T-cell (primary cell): ENCODE results near the gene PPARA. TPM values are rescaled to one million over a fixed set of nuclear protein-coding genes. Genes with fewer than 3 reads are reported as not detected.

ENCODE experiments used
- ATAC-seq, 4 experiments: fragments of 200-7000 bp in 3 of 4; fragments of 150-1000 bp in 1 of 4; cut with Tn5 transposase; replicated peaks in 1 of 4; 1 replicate in 3 of 4; 2 replicates in 1 of 4; pipeline ENCODE4 v1.10.0; 2021; ENCODE audit warnings: moderate library complexity in 3 of 4, mild to moderate bottlenecking in 2 of 4, moderate number of reproducible peaks in 1 of 4
- CTCF ChIA-PET, 2 donors: fragments of 300-600 bp; sonication (Branson Sonifier 250); formaldehyde crosslinking; loops; one replicate each; lab custom pipeline; 2022; ENCODE audit warnings: antibody characterized with exemption in 2 of 2; lab: Charles Lee
- POLR2A ChIA-PET, 2 donors: fragments of 300-600 bp; sonication (Branson Sonifier 250); formaldehyde crosslinking; loops; one replicate each; lab custom pipeline; 2022; ENCODE audit warnings: antibody characterized with exemption in 2 of 2; lab: Charles Lee
- DNase-seq, 35 experiments: peaks; one replicate each; pipeline versions ENCODE4 v3.0.0 to v3.0.0-alpha.2; 2013 to 2023
- H3K27ac ChIP-seq: one replicate; pipeline ENCODE4 v1.5.1; 2013; ENCODE audit warnings: low read length
- H3K27me3 ChIP-seq, 2 experiments: replicated peaks in 1 of 2; 1 replicate in 1 of 2; 2 replicates in 1 of 2; pipeline versions ENCODE4 v1.6.1 to v1.7.0; 2013; ENCODE audit warnings: low read length in 1 of 2, mixed read lengths in 1 of 2; ENCODE audit not compliant: control insufficient read depth in 2 of 2, insufficient read depth in 2 of 2; ENCODE audit errors: extremely low read depth in 1 of 2
- H3K36me3 ChIP-seq, 2 donors: 1 replicate in 1 of 2; 2 replicates in 1 of 2; pipeline versions ENCODE4 v1.6.1 to v1.7.0; 2013; ENCODE audit warnings: low read length in 1 of 2; ENCODE audit not compliant: control insufficient read depth in 2 of 2, insufficient read depth in 1 of 2; ENCODE audit errors: extremely low read depth in 1 of 2
- H3K4me1 ChIP-seq, 2 experiments: 1 replicate in 1 of 2; 2 replicates in 1 of 2; pipeline versions ENCODE4 v1.6.1 to v1.7.0; 2013; ENCODE audit warnings: low read length in 2 of 2, mixed read lengths in 1 of 2; ENCODE audit not compliant: insufficient read depth in 2 of 2, control insufficient read depth in 1 of 2; ENCODE audit errors: extremely low read depth in 1 of 2
- H3K4me3 ChIP-seq, 2 donors: 1 replicate in 1 of 2; 2 replicates in 1 of 2; pipeline versions ENCODE4 v1.5.1 to v1.7.0; 2013; ENCODE audit warnings: mild to moderate bottlenecking in 2 of 2, low read length in 1 of 2, moderate library complexity in 1 of 2; ENCODE audit not compliant: control insufficient read depth in 1 of 2; ENCODE audit errors: extremely low read depth in 1 of 2
- H3K9me3 ChIP-seq: 2 replicates; pipeline ENCODE4 v1.7.0; 2013
- H3K27ac Mint-ChIP-seq, 2 donors: one replicate each; pipeline ENCODE4 v1.8.0; 2020 to 2021; ENCODE audit warnings: mild to moderate bottlenecking in 2 of 2, mixed read lengths in 2 of 2
- H3K27me3 Mint-ChIP-seq, 2 donors: one replicate each; pipeline ENCODE4 v1.8.0; 2021 to 2022; ENCODE audit warnings: mixed read lengths in 2 of 2
- H3K36me3 Mint-ChIP-seq: one replicate; pipeline ENCODE4 v1.8.0; 2021; ENCODE audit warnings: mixed read lengths
- H3K4me1 Mint-ChIP-seq, 3 donors: one replicate each; pipeline ENCODE4 v1.8.0; 2020 to 2022; ENCODE audit warnings: mixed read lengths in 3 of 3, mild to moderate bottlenecking in 1 of 3
- H3K4me3 Mint-ChIP-seq, 3 donors: one replicate each; pipeline ENCODE4 v1.8.0; 2020 to 2022; ENCODE audit warnings: mild to moderate bottlenecking in 3 of 3, mixed read lengths in 3 of 3, moderate library complexity in 3 of 3
- H3K9me3 Mint-ChIP-seq, 3 donors: one replicate each; pipeline ENCODE4 v1.8.0; 2020 to 2022; ENCODE audit warnings: mixed read lengths in 3 of 3
- WGBS: methylation state at CpG from one replicate; pipeline ENCODE4 v1.1.5; 2013; ENCODE audit warnings: missing lambda C conversion rate; ENCODE audit not compliant: insufficient coverage; 5-methylcytosine and 5-hydroxymethylcytosine counted together
- total RNA-seq, 35 experiments: library from RNA in 6 of 35; stranded (reverse) in 6 of 35; fragments of 120-200 nt in 1 of 35; gene quantifications; one replicate each; pipeline versions ENCODE4 v1.2.1 to v1.2.4 and lab custom pipeline; 2013 to 2026

The PPARA gene
- total RNA-seq, 5 donors from 2014 or later (not counting 1 experiment from before 2014, with no cell fraction given): 11.0 to 22.2 (median 19.6) TPM

DNA sequence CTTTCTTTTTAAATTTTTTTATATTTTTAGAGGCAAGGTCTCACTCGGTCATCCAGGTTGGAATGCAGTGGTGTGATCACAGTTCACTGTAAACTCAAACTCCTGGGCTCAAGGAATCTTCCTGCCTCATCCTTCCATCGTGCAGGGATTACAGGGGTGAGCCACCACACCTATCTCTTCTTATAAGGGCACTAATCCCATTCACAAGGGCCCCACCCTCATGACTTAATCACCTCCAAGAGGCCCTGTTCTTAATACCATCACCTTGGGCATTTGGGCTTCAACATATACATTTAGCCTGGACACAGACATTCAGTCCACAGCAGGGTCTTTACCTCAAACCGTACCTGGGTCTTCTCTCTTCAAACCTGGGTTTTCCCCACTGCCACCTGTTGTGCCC, 141.8 kb downstream of the PPARA start:
- DNase-seq (no peak), ATAC-seq (no peak)
- ChIA-PET CTCF (no interaction called here), POLR2A (no interaction called here)
- Mint-ChIP-seq H3K4me3 (no peak overlapping the region), H3K36me3 (peaks cover 6% of the 10 kb centered on the region), H3K27ac (no peak overlapping the region), H3K27me3 (no peaks in the 10 kb centered on the region), H3K9me3 (no peaks in the 10 kb centered on the region), H3K4me1 (peaks cover 27 to 48% (median 34%) of the 10 kb centered on the region in 3 donors)
- Histone ChIP-seq H3K36me3 (peaks cover 0 to 8% of the 10 kb centered on the region in 2 donors), H3K4me3 (no peak overlapping the region), H3K27ac (no peak overlapping the region), H3K27me3 (peaks cover 0 to 3% of the 10 kb centered on the region in 2 experiments), H3K9me3 (no peaks in the 10 kb centered on the region), H3K4me1 (peaks cover 0 to 79% of the 10 kb centered on the region in 2 experiments)
- WGBS: 83% methylated on average over 3 of the region's 3 CpGs

DNA sequence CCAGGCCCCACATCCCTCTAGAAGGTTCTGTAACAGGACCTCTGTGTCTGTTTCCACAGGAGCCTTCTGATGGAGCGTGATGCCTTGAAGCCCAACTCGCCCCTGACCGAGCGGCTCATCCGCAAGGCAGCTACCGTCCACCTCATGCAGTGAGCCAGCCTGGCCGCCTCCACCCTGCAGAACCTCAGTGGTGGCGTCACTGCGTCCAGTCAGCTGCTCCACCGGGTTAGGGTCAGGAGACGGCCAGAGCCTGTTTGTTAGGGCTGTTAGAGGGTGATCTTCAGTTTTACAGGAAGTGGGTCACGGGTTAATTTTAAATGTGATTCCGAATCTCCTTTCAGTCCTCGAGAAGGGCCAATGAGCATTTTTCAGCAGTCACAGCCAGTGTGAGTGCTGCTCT, 142.4 kb downstream of the PPARA start:
- POLR2A ChIA-PET: no interaction called here
- Mint-ChIP-seq H3K9me3 (no peaks in the 10 kb centered on the region), H3K36me3 (peaks cover 6% of the 10 kb centered on the region), H3K4me3 (no peak overlapping the region), H3K27ac (peak overlapping the region in 1 of 2 donors; percentile 39), H3K27me3 (no peaks in the 10 kb centered on the region), H3K4me1 (peaks cover 28 to 48% (median 33%) of the 10 kb centered on the region in 3 donors)
- no peak overlapping the region for H3K27ac ChIP-seq
- DNase-seq: no peak
- H3K4me1 ChIP-seq: peaks cover 2 to 77% of the 10 kb centered on the region in 2 experiments
- WGBS: 97% methylated on average over 8 of the region's 14 CpGs
- peaks cover 0 to 8% of the 10 kb centered on the region in 2 donors for H3K36me3 ChIP-seq
- no peaks in the 10 kb centered on the region for H3K9me3 ChIP-seq
- H3K27me3 ChIP-seq: peaks cover 0 to 5% of the 10 kb centered on the region in 2 experiments
- CTCF ChIA-PET: no interaction called here
- H3K4me3 ChIP-seq: no peak overlapping the region
- no peak for ATAC-seq

Other genes with a start within 250 kb of the PPARA start
- under 1 TPM in 1 of 5 donors, not detected in 4; 0.15 TPM for gene WNT7B, start 173.4 kb upstream of the PPARA start, total RNA-seq
- 10 to 100 TPM in 3 of 5 donors, 1 to 10 TPM in 2; 5.8 to 15.3 (median 11.5) TPM for gene CDPF1, start 99.8 kb downstream of the PPARA start, total RNA-seq
- gene PKDREJ, start 112.8 kb downstream of the PPARA start, total RNA-seq: not detected
- gene TTC38, start 117.5 kb downstream of the PPARA start, total RNA-seq: 10 to 100 TPM in 2 of 5 donors, 1 to 10 TPM in 3; 6.8 to 21.6 (median 9.5) TPM
- 1 to 10 TPM in 1 of 5 donors, under 1 TPM in 4; 0.44 to 1.3 (median 0.61) TPM for gene GTSE1, start 146.3 kb downstream of the PPARA start, total RNA-seq
- 10 to 100 TPM; 62.8 to 92.1 (median 77.5) TPM for gene TRMU, start 185.2 kb downstream of the PPARA start, total RNA-seq